ENCODE measurements around the gene NEK11. TPM values are rescaled to one million over a fixed set of nuclear protein-coding genes. Genes with fewer than 3 reads are reported as not detected.
"Not testable (repeated sequence)": the region's sequence is repeated elsewhere in the genome, so short reads cannot be mapped to it uniquely, and the experiment has no call there.

Gene NEK11
- total RNA-seq, 1 donor from 2014 or later, result 1.2 TPM

- intact Hi-C loops (cut with micrococcal nuclease), result no loop called here
Observed at GRCh38 chr3:131353986-131354385, 327.3 kb downstream of the NEK11 start.

- intact Hi-C loops (cut with micrococcal nuclease), result no loop called here
Observed at GRCh38 chr3:131356006-131356595, 329.4 kb downstream of the NEK11 start.

GRCh38 chr3:131357275-131357674 lies 330.6 kb downstream of the NEK11 start:
- intact Hi-C loops (cut with micrococcal nuclease), result no loop called here

- intact Hi-C loops (cut with micrococcal nuclease), result no loop called here
Observed at GRCh38 chr3:131360191-131360755, 333.6 kb downstream of the NEK11 start.

- intact Hi-C loops (cut with micrococcal nuclease), result not testable (repeated sequence)
Observed at GRCh38 chr3:131361066-131361463, 334.4 kb downstream of the NEK11 start.

- intact Hi-C loops (cut with micrococcal nuclease), result no loop called here
Observed at GRCh38 chr3:131361464-131362421, 335.1 kb downstream of the NEK11 start.

GRCh38 chr3:131363275-131363674 lies 336.6 kb downstream of the NEK11 start:
- intact Hi-C loops (cut with micrococcal nuclease), result no loop called here

GRCh38 chr3:131370935-131371687 lies 344.4 kb downstream of the NEK11 start:
- intact Hi-C loops (cut with micrococcal nuclease), result no loop called here

- intact Hi-C loops (cut with micrococcal nuclease), result no loop called here
Observed at GRCh38 chr3:131371688-131372066, 345.0 kb downstream of the NEK11 start.

- intact Hi-C loops (cut with micrococcal nuclease), result no loop called here
Observed at GRCh38 chr3:131374741-131375140, 348.1 kb downstream of the NEK11 start.

GRCh38 chr3:131380821-131381444 lies 354.3 kb downstream of the NEK11 start:
- intact Hi-C loops (cut with micrococcal nuclease), result loop anchor here (1.0 to 5.0 kb wide), 5 partner anchors 121 to 1341 kb away; partner anchors contain the start of genes ASTE1, ATP2C1, MRPL3 and NEK11

GRCh38 chr3:131381445-131382291 lies 355.0 kb downstream of the NEK11 start, which contains the start of gene NUDT16:
Gene NUDT16, plus strand, starts transcription at chr3:131381774. Its CDS starts 31 bp downstream, at chr3:131381805.
- intact Hi-C loops (cut with micrococcal nuclease), result loop anchor here (1.0 to 5.0 kb wide), 5 partner anchors 121 to 1341 kb away; partner anchors contain the start of genes ASTE1, ATP2C1, MRPL3 and NEK11

- intact Hi-C loops (cut with micrococcal nuclease), result no loop called here
Observed at GRCh38 chr3:131386429-131387165, 359.9 kb downstream of the NEK11 start.

GRCh38 chr3:131387796-131388489 lies 361.3 kb downstream of the NEK11 start:
- intact Hi-C loops (cut with micrococcal nuclease), result no loop called here

- intact Hi-C loops (cut with micrococcal nuclease), result no loop called here
Observed at GRCh38 chr3:131388490-131388799, 361.8 kb downstream of the NEK11 start.

- intact Hi-C loops (cut with micrococcal nuclease), result no loop called here
Observed at GRCh38 chr3:131390331-131390730, 363.7 kb downstream of the NEK11 start.

GRCh38 chr3:131393051-131393450 lies 366.4 kb downstream of the NEK11 start:
- intact Hi-C loops (cut with micrococcal nuclease), result no loop called here

GRCh38 chr3:131393868-131394267 lies 367.2 kb downstream of the NEK11 start:
- intact Hi-C loops (cut with micrococcal nuclease), result no loop called here

GRCh38 chr3:131394400-131394799 lies 367.7 kb downstream of the NEK11 start:
- intact Hi-C loops (cut with micrococcal nuclease), result no loop called here

All from T-helper 2 cell treated with Interferon-gamma antibody and Interleukin-4, amounts not matched to agents 100 ng/mL and 5 ng/mL, for 36 hours (primary cell).